ENCODE measurements around the gene PAN2.

DNA sequence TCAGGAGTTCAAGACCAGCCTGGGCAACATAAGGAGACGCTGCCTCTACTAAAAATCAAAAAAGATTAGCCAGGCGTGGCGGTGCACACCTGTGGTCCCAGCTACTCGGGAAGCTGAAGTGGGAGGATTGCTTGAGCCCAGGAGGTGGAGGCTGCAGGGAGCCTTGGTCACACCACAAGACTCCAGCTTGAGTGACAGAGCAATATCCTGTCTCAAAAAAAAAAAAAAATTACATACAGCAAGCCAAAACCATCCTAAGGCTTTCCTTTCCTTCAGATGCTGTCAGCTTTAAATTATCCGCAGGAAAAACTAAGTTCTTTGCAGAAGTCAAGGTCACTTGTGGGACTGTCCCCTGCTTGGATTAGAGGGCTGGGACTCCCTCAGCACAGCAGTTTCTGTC, 35.0 kb downstream of the PAN2 start:
- TF ChIP-seq, protein P1, sequence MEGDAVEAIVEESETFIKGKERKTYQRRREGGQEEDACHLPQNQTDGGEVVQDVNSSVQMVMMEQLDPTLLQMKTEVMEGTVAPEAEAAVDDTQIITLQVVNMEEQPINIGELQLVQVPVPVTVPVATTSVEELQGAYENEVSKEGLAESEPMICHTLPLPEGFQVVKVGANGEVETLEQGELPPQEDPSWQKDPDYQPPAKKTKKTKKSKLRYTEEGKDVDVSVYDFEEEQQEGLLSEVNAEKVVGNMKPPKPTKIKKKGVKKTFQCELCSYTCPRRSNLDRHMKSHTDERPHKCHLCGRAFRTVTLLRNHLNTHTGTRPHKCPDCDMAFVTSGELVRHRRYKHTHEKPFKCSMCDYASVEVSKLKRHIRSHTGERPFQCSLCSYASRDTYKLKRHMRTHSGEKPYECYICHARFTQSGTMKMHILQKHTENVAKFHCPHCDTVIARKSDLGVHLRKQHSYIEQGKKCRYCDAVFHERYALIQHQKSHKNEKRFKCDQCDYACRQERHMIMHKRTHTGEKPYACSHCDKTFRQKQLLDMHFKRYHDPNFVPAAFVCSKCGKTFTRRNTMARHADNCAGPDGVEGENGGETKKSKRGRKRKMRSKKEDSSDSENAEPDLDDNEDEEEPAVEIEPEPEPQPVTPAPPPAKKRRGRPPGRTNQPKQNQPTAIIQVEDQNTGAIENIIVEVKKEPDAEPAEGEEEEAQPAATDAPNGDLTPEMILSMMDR (IDR thresholded peaks at IDR 0.05), result no peak
- no peak for TF ChIP-seq POLR2A (IDR thresholded peaks at IDR 0.05)
